Panc1 (cell line): ENCODE measurements around the gene STK39.

Source experiments
- CTCF ChIP-seq: fragments of 450-650 bp; IDR thresholded peaks from 2 replicates; pipeline ENCODE4 v1.5.1; 2017; ENCODE audit warnings: mild to moderate bottlenecking
- POLR2AphosphoS5 ChIP-seq: IDR thresholded peaks from 2 replicates; pipeline ENCODE4 v1.6.1; 2012; ENCODE audit warnings: mild to moderate bottlenecking, low read depth, low read length, moderate library complexity
- REST ChIP-seq, 2 experiments: IDR thresholded peaks; 2 replicates each; pipeline ENCODE4 v1.6.1; 2011 to 2012; ENCODE audit warnings: low read depth in 2 of 2, control low read depth in 1 of 2, low read length in 1 of 2, mild to moderate bottlenecking in 1 of 2, moderate library complexity in 1 of 2; ENCODE audit not compliant: insufficient read depth in 1 of 2
- SIN3A ChIP-seq: IDR thresholded peaks from 2 replicates; pipeline ENCODE4 v1.6.1; 2012; ENCODE audit warnings: low read depth, mild to moderate bottlenecking, low read length, moderate library complexity, borderline replicate concordance; ENCODE audit not compliant: insufficient read depth
- TCF7L2 ChIP-seq: IDR thresholded peaks from 2 replicates; pipeline ENCODE4 v1.6.1; 2011; ENCODE audit warnings: mild to moderate bottlenecking, low read depth, low read length, inconsistent platforms

- TF ChIP-seq CTCF (no peak), SIN3A (no peak), REST (IDR thresholded peaks at IDR 0.05; ENCODE audit: insufficient read depth in 1 of 2, low read depth in 2 of 2, low read length in 1 of 2) (no peak), TCF7L2 (no peak), POLR2AphosphoS5 (no peak)
These were observed 5.6 kb upstream of the STK39 start for GRCh38 chr2:168252976-168253375.
